ENCODE data around the gene CAMSAP2. TPM values are rescaled to one million over a fixed set of nuclear protein-coding genes. Genes with fewer than 3 reads are reported as not detected.

The CAMSAP2 gene
- total RNA-seq, 2 donors from 2014 or later = 22.1 to 22.2 TPM

- H3K27ac Mint-ChIP-seq = no peak overlapping the region
- H3K27me3 ChIP-seq (ENCODE audit: control insufficient read depth, insufficient read depth, low read length, poor library complexity, severe bottlenecking) = no peaks in the 10 kb centered on the region
- peaks cover 24% of the 10 kb centered on the region for H3K36me3 ChIP-seq (ENCODE audit: control insufficient read depth, insufficient read depth, low read length)
- no peaks in the 10 kb centered on the region for H3K9me3 Mint-ChIP-seq
- peaks cover 2% of the 10 kb centered on the region for H3K4me1 Mint-ChIP-seq
- DNase-seq = no peak
- H3K4me1 ChIP-seq (ENCODE audit: control insufficient read depth, insufficient read depth, low read length) = no peaks in the 10 kb centered on the region
- no peak overlapping the region for H3K9ac ChIP-seq (ENCODE audit: extremely low read depth, low read length, poor library complexity, severe bottlenecking)
- no peaks in the 10 kb centered on the region for H3K27me3 Mint-ChIP-seq (ENCODE audit: insufficient read depth)
- H3K36me3 Mint-ChIP-seq (ENCODE audit: low read depth) = peaks cover 23% of the 10 kb centered on the region
- no peak for TF ChIP-seq CTCF (conservative IDR thresholded peaks at IDR 0.05)
- 93 to 96% methylated on average over 2 of the region's 2 CpGs for WGBS, 2 experiments (ENCODE audit: insufficient coverage in 1 of 2, insufficient read length in 1 of 2)
- H3K4me3 Mint-ChIP-seq = no peak overlapping the region
- H3K4me3 ChIP-seq (ENCODE audit: low read length) = no peak overlapping the region
- no peak overlapping the region for H3K27ac ChIP-seq (ENCODE audit: low read depth, low read length)
- no peaks in the 10 kb centered on the region for H3K9me3 ChIP-seq (ENCODE audit: control insufficient read depth, low read length)
These were observed 35.6 kb downstream of the CAMSAP2 start for GRCh38 chr1:200774311-200774710.

GRCh38 chr1:200774735-200775444, 36.2 kb downstream of the CAMSAP2 start:
- peak overlapping the region; percentile 12 for H3K27ac Mint-ChIP-seq
- no peak overlapping the region for H3K4me3 Mint-ChIP-seq
- TF ChIP-seq CTCF (conservative IDR thresholded peaks at IDR 0.05) = no peak
- no peaks in the 10 kb centered on the region for H3K27me3 Mint-ChIP-seq (ENCODE audit: insufficient read depth)
- peaks cover 18% of the 10 kb centered on the region for H3K36me3 ChIP-seq (ENCODE audit: control insufficient read depth, insufficient read depth, low read length)
- H3K4me1 ChIP-seq (ENCODE audit: control insufficient read depth, insufficient read depth, low read length) = no peaks in the 10 kb centered on the region
- H3K36me3 Mint-ChIP-seq (ENCODE audit: low read depth) = peaks cover 17% of the 10 kb centered on the region
- H3K27me3 ChIP-seq (ENCODE audit: control insufficient read depth, insufficient read depth, low read length, poor library complexity, severe bottlenecking) = no peaks in the 10 kb centered on the region
- no peaks in the 10 kb centered on the region for H3K9me3 ChIP-seq (ENCODE audit: control insufficient read depth, low read length)
- no peaks in the 10 kb centered on the region for H3K9me3 Mint-ChIP-seq
- DNase-seq = no peak
- peaks cover 4% of the 10 kb centered on the region for H3K4me1 Mint-ChIP-seq
- H3K27ac ChIP-seq (ENCODE audit: low read depth, low read length) = no peak overlapping the region
- H3K9ac ChIP-seq (ENCODE audit: extremely low read depth, low read length, poor library complexity, severe bottlenecking) = no peak overlapping the region
- 95% methylated on average over 2 of the region's 2 CpGs; no CpG with 5 or more reads in 1 of the 2 experiments for WGBS, 2 experiments (ENCODE audit: insufficient coverage in 1 of 2, insufficient read length in 1 of 2)
- H3K4me3 ChIP-seq (ENCODE audit: low read length) = no peak overlapping the region

- Histone ChIP-seq H3K9me3 (ENCODE audit: control insufficient read depth, low read length) (no peaks in the 10 kb centered on the region), H3K36me3 (ENCODE audit: control insufficient read depth, insufficient read depth, low read length) (peaks cover 18% of the 10 kb centered on the region), H3K4me1 (ENCODE audit: control insufficient read depth, insufficient read depth, low read length) (no peaks in the 10 kb centered on the region), H3K4me3 (ENCODE audit: low read length) (no peak overlapping the region), H3K27ac (ENCODE audit: low read depth, low read length) (no peak overlapping the region), H3K9ac (ENCODE audit: extremely low read depth, low read length, poor library complexity, severe bottlenecking) (no peak overlapping the region), H3K27me3 (ENCODE audit: control insufficient read depth, insufficient read depth, low read length, poor library complexity, severe bottlenecking) (no peaks in the 10 kb centered on the region)
- H3K9me3 Mint-ChIP-seq = no peaks in the 10 kb centered on the region
- no peak for DNase-seq
- H3K36me3 Mint-ChIP-seq (ENCODE audit: low read depth) = peaks cover 11% of the 10 kb centered on the region
- no peaks in the 10 kb centered on the region for H3K27me3 Mint-ChIP-seq (ENCODE audit: insufficient read depth)
- no peak for TF ChIP-seq CTCF (conservative IDR thresholded peaks at IDR 0.05)
- H3K4me3 Mint-ChIP-seq = no peak overlapping the region
- H3K27ac Mint-ChIP-seq = no peak overlapping the region
- H3K4me1 Mint-ChIP-seq = peaks cover 12% of the 10 kb centered on the region
These were observed 37.2 kb downstream of the CAMSAP2 start for GRCh38 chr1:200775850-200776249.
